Heart right ventricle (tissue), 16 donors: ENCODE data around the gene RNF175. TPM values are rescaled to one million over a fixed set of nuclear protein-coding genes. Genes with fewer than 3 reads are reported as not detected.

Source experiments
- ATAC-seq, 8 donors: fragments of 200-7000 bp; cut with Tn5 transposase; one replicate each; pipeline ENCODE4 v1.9.1; 2020; ENCODE audit warnings: mild to moderate bottlenecking in 8 of 8, moderate library complexity in 8 of 8, moderate number of reproducible peaks in 1 of 8
- DNase-seq, 2 donors: peaks; one replicate each; pipeline ENCODE4 v3.0.0-alpha.2; 2020
- H3K27ac ChIP-seq, 10 donors: fragments of 200-600 bp; sonication (generic) in 2 of 10; one replicate each; pipeline versions ENCODE4 v1.5.0 to v1.8.0; 2020 to 2022; ENCODE audit warnings: mild to moderate bottlenecking in 3 of 10
- H3K27me3 ChIP-seq, 7 donors: fragments of 200-600 bp; one replicate each; pipeline ENCODE4 v1.8.0; 2021 to 2022; ENCODE audit warnings: mild to moderate bottlenecking in 2 of 7
- H3K36me3 ChIP-seq, 9 donors: fragments of 200-600 bp; sonication (generic) in 1 of 9; one replicate each; pipeline versions ENCODE4 v1.5.0 to v1.8.0; 2020 to 2022; ENCODE audit warnings: mild to moderate bottlenecking in 2 of 9
- H3K4me1 ChIP-seq, 9 donors: fragments of 200-600 bp; sonication (generic) in 1 of 9; one replicate each; pipeline versions ENCODE4 v1.5.0 to v1.8.0; 2020 to 2022; ENCODE audit warnings: mild to moderate bottlenecking in 4 of 9
- H3K4me3 ChIP-seq, 10 donors: fragments of 200-600 bp; sonication (generic) in 2 of 10; one replicate each; pipeline versions ENCODE4 v1.5.0 to v1.8.0; 2020 to 2022; ENCODE audit warnings: mild to moderate bottlenecking in 7 of 10, moderate library complexity in 2 of 10
- H3K9me3 ChIP-seq, 11 donors: fragments of 200-600 bp in 10 of 11; sonication (generic) in 2 of 11; one replicate each; pipeline versions ENCODE4 v1.5.0 to v1.8.0; 2013 to 2022; ENCODE audit warnings: mild to moderate bottlenecking in 2 of 11, control low read depth in 1 of 11, moderate library complexity in 1 of 11
- CTCF ChIP-seq, 9 donors: fragments of 200-600 bp; sonication (generic) in 2 of 9; IDR thresholded peaks; one replicate each; pipeline versions ENCODE4 v1.5.0 to v1.8.0; 2021 to 2022; ENCODE audit warnings: antibody characterized with exemption in 9 of 9, mild to moderate bottlenecking in 5 of 9, moderate library complexity in 1 of 9
- WGBS, 2 donors: extraction: QIAGEN DNeasy Blood & Tissue Kit; methylation state at CpG; one replicate each; pipeline ENCODE4 v1.1.7; 2013; ENCODE audit warnings: inconsistent platforms in 1 of 2; 5-methylcytosine and 5-hydroxymethylcytosine counted together
- intact Hi-C, 10 donors: fragments of 100-400 bp; cut with DNase I; formaldehyde crosslinking; loops; one replicate each; pipeline versions ENCODE4 v1.11.1 to v1.14.2; 2022
- polyA plus RNA-seq, 2 donors: library from polyadenylated mRNA; stranded (reverse); fragments of 200-250 nt; gene quantifications; one replicate each; pipeline ENCODE4 v1.2.3, GENCODE V29; 2013
- total RNA-seq, 10 donors: library from RNA; stranded (reverse); fragmentation: NEBNext Ultra II Directional in 3 of 10; extraction: Animal tissue kit (Norgen Biotek cat#: 25700) in 3 of 10; gene quantifications; one replicate each; pipeline versions ENCODE4 v1.2.1 to v1.2.4, GENCODE V29; 2021 to 2023
- donor health status: Arrhythmogenic right ventricular cardiomyopathy.
- donor health status: ischemic (EF 13 %, LVEDD 7.1; RV severe dilation, severe dysfunction).
- donor health status: healthy with polysubstance abuse.
- donor health status: DM: no; HTN: yes; CAD: no.
- donor health status: DM: no; HTN: no; CAD: no.
- donor health status: ischemic (EF 25% LVEDD 6.9; RV normal size, moderate dysfunction).
- donor health status: ischemic (EF 25% LVEDD 5.7; RV mildly dilated, moderate dysfunction).
- donor health status: healthy.
- donor health status: DM: yes; HTN: yes; CAD: no.
- donor health status: Ischemic cardiomyopathy.
- donor health status: ischemic (EF 35%, LVEDD 5.7; RV mildly dilated, moderate dysfunction).
- donor health status: nonischemic (EF 11% LVEDD 7.7; RV severe dilation, severe dysfunction).
- donor health status: DM: yes; HTN: yes; CAD: no.
- donor health status: PGD.
- donor health status: ischemic (EF 29% LVEDD 5.4; RV normal size, mild dysfunction).
- donor health status: nonischemic (EF 23%, LVEDD 6.1; RV moderate dilation, normal function).

RNF175 gene
- total and polyA plus RNA-seq, 12 donors, result 0.13 to 1.3 (median 0.50) TPM; not detected in 2

- Histone ChIP-seq H3K9me3 (peaks cover 0 to 9% (median 0%) of the 10 kb centered on the region in 11 donors), H3K27me3 (no peaks in the 10 kb centered on the region), H3K27ac (no peak overlapping the region), H3K4me3 (no peak overlapping the region), H3K36me3 (no peaks in the 10 kb centered on the region), H3K4me1 (peaks cover 0 to 4% (median 0%) of the 10 kb centered on the region in 9 donors)
- DNase-seq (no peak), ATAC-seq (no peak)
- WGBS, 2 donors, result 83 to 87% methylated on average over 1 of the region's 1 CpG
- intact Hi-C loops, result no loop called here
- no peak for TF ChIP-seq CTCF (IDR thresholded peaks at IDR 0.05)
Observed at GRCh38 chr4:153722036-153722435, 37.8 kb downstream of the RNF175 start.

- no peak for ATAC-seq
- H3K27ac ChIP-seq, result no peak overlapping the region
- WGBS, 2 donors, result 88% methylated on average over 2 of the region's 2 CpGs
- no peaks in the 10 kb centered on the region for H3K27me3 ChIP-seq
- H3K4me1 ChIP-seq, result no peaks in the 10 kb centered on the region
- no peak for TF ChIP-seq CTCF (IDR thresholded peaks at IDR 0.05)
- intact Hi-C loops, result no loop called here
- no peak for DNase-seq
- H3K36me3 ChIP-seq, result no peaks in the 10 kb centered on the region
- H3K9me3 ChIP-seq, result peaks cover 0 to 9% (median 0%) of the 10 kb centered on the region in 11 donors
- no peak overlapping the region for H3K4me3 ChIP-seq
Observed at GRCh38 chr4:153713866-153714646, 45.8 kb downstream of the RNF175 start.

- ATAC-seq (no peak), DNase-seq (no peak)
- no peaks in the 10 kb centered on the region for H3K9me3 ChIP-seq
- peaks cover 0 to 8% (median 0%) of the 10 kb centered on the region in 7 donors for H3K27me3 ChIP-seq
- intact Hi-C loops, result no loop called here
- no peak for TF ChIP-seq CTCF (IDR thresholded peaks at IDR 0.05)
- H3K4me1 ChIP-seq, result peaks cover 0 to 19% (median 0%) of the 10 kb centered on the region in 9 donors
- H3K4me3 ChIP-seq, result no peak overlapping the region
- WGBS, 2 donors, result 78 to 97% methylated on average over 1 of the region's 1 CpG
- no peak overlapping the region for H3K27ac ChIP-seq
- H3K36me3 ChIP-seq, result no peaks in the 10 kb centered on the region
Observed at GRCh38 chr4:153710681-153711080, 49.1 kb downstream of the RNF175 start.

GRCh38 chr4:153706519-153706918, 53.3 kb downstream of the RNF175 start:
- Histone ChIP-seq H3K4me3 (no peak overlapping the region), H3K4me1 (peaks cover 0 to 19% (median 0%) of the 10 kb centered on the region in 9 donors), H3K27me3 (peaks cover 0 to 8% (median 0%) of the 10 kb centered on the region in 7 donors), H3K27ac (no peak overlapping the region), H3K9me3 (no peaks in the 10 kb centered on the region), H3K36me3 (peaks cover 0 to 10% (median 0%) of the 10 kb centered on the region in 9 donors)
- no peak for TF ChIP-seq CTCF (IDR thresholded peaks at IDR 0.05)
- ATAC-seq, result no peak
- DNase-seq, result no peak
- intact Hi-C loops, result no loop called here
